Superior temporal gyrus (tissue), 1 donor: ENCODE data around the gene IFNAR1.

Experiments
- DNase-seq: peaks from one replicate; pipeline ENCODE4 v3.0.0-alpha.2; 2016; ENCODE audit errors: extremely low spot score

Gene IFNAR1

GRCh38 chr21:33401630-33401992 lies 76.8 kb downstream of the IFNAR1 start:
- peak; percentile 36 for DNase-seq

GRCh38 chr21:33402001-33402979 lies 77.5 kb downstream of the IFNAR1 start:
- DNase-seq = peak; percentile 69

- DNase-seq = no peak
These were observed 78.5 kb downstream of the IFNAR1 start, which contains the start of gene IFNGR2 for GRCh38 chr21:33403128-33403785. IFNGR2 (plus strand) TSS chr21:33403413; CDS start chr21:33403544, 131 bp downstream.

- DNase-seq = peak; percentile 61
These were observed 79.2 kb downstream of the IFNAR1 start for GRCh38 chr21:33403786-33404585.

GRCh38 chr21:33406493-33406892 lies 81.7 kb downstream of the IFNAR1 start:
- DNase-seq = no peak
